Esophagus squamous epithelium (tissue), 5 donors: ENCODE results near the gene SACS. TPM values are rescaled to one million over a fixed set of nuclear protein-coding genes. Genes with fewer than 3 reads are reported as not detected.
"Not testable (repeated sequence)": the region's sequence is repeated elsewhere in the genome, so short reads cannot be mapped to it uniquely, and the experiment has no call there.

Source experiments
- DNase-seq: peaks from one replicate; lab custom pipeline; 2025; lab: John Stamatoyannopoulos, UW
- H3K27ac ChIP-seq, 4 donors: fragments of 200-600 bp; sonication (generic); one replicate each; pipeline ENCODE4 v1.5.1; 2016 to 2019; ENCODE audit warnings: mild to moderate bottlenecking in 1 of 4
- H3K27me3 ChIP-seq, 4 donors: fragments of 200-600 bp; sonication (generic); 1 replicate in 3 of 4; 2 replicates in 1 of 4; pipeline versions ENCODE4 v1.5.1 to v1.6.0; 2017 to 2021; ENCODE audit warnings: antibody characterized with exemption in 1 of 4
- H3K36me3 ChIP-seq, 3 donors: fragments of 200-600 bp; sonication (generic); one replicate each; pipeline ENCODE4 v1.5.1; 2016 to 2019
- H3K4me1 ChIP-seq, 3 donors: fragments of 200-600 bp; sonication (generic); one replicate each; pipeline ENCODE4 v1.5.1; 2017 to 2019
- H3K4me3 ChIP-seq, 4 donors: fragments of 200-600 bp; sonication (generic); 1 replicate in 3 of 4; 2 replicates in 1 of 4; pipeline ENCODE4 v1.5.1; 2016 to 2019; ENCODE audit warnings: mild to moderate bottlenecking in 2 of 4, moderate library complexity in 1 of 4
- H3K9me3 ChIP-seq, 3 donors: fragments of 200-600 bp; sonication (generic); one replicate each; pipeline ENCODE4 v1.5.1; 2016 to 2019
- CTCF ChIP-seq, 6 experiments: fragments of 450-650 bp in 4 of 6; fragments of 200-600 bp in 2 of 6; sonication (generic) in 2 of 6; IDR thresholded peaks; one replicate each; pipeline ENCODE4 v1.5.1; 2016 to 2019; ENCODE audit warnings: antibody characterized with exemption in 6 of 6, mild to moderate bottlenecking in 4 of 6, moderate library complexity in 4 of 6
- POLR2A ChIP-seq, 4 donors: fragments of 450-650 bp; IDR thresholded peaks; one replicate each; pipeline ENCODE4 v1.6.1; 2017; ENCODE audit warnings: antibody characterized with exemption in 4 of 4, mild to moderate bottlenecking in 4 of 4, moderate library complexity in 3 of 4
- whole genome bisulfite sequencing, 2 donors: methylation state at CpG; one replicate each; pipeline ENCODE4 v1.1.5; 2018; 5-methylcytosine and 5-hydroxymethylcytosine counted together
- intact Hi-C: fragments of 100-400 bp; cut with DNase I; formaldehyde crosslinking; loops from one replicate; pipeline ENCODE4 v1.15.0; 2022
- total RNA-seq, 4 donors: library from RNA; depleted of rRNA; stranded (reverse); fragments of >200 nt; gene quantifications; one replicate each; pipeline ENCODE4 v1.1.0, GENCODE V29; 2016
- donor health status: DM: yes; HTN: yes; CAD: no.

The SACS gene
- total RNA-seq, 4 donors from 2014 or later: 3.0 to 14.5 (median 10.6) TPM

- no peaks in the 10 kb centered on the region for H3K36me3 ChIP-seq
- no peak for DNase-seq
- H3K9me3 ChIP-seq: no peaks in the 10 kb centered on the region
- no peak for TF ChIP-seq POLR2A (IDR thresholded peaks at IDR 0.05)
- no peak for TF ChIP-seq CTCF (IDR thresholded peaks at IDR 0.05)
- H3K27me3 ChIP-seq: no peaks in the 10 kb centered on the region
- intact Hi-C loops: no loop called here
- H3K4me1 ChIP-seq: peaks cover 6 to 40% (median 9%) of the 10 kb centered on the region in 3 donors
- peak overlapping the region in 2 of 4 donors; percentile 3 to 52 for H3K4me3 ChIP-seq
- WGBS, 2 donors: 30 to 45% methylated on average over 4 of the region's 4 CpGs
- peak overlapping the region in 3 of 4 donors; percentile 19 to 35 (median 33) for H3K27ac ChIP-seq
Observed at GRCh38 chr13:23320926-23321534, 112.5 kb downstream of the SACS start.

- no peak for TF ChIP-seq CTCF (IDR thresholded peaks at IDR 0.05)
- TF ChIP-seq POLR2A (IDR thresholded peaks at IDR 0.05): no peak
- DNase-seq: no peak
- Histone ChIP-seq H3K36me3 (no peaks in the 10 kb centered on the region), H3K4me3 (no peak overlapping the region), H3K27ac (no peak overlapping the region), H3K27me3 (no peaks in the 10 kb centered on the region), H3K9me3 (no peaks in the 10 kb centered on the region), H3K4me1 (peaks cover 6 to 32% (median 9%) of the 10 kb centered on the region in 3 donors)
- intact Hi-C loops: no loop called here
- 79 to 82% methylated on average over 3 of the region's 3 CpGs for WGBS, 2 donors
Observed at GRCh38 chr13:23319883-23320224, 113.6 kb downstream of the SACS start.

GRCh38 chr13:23314837-23315236, 118.7 kb downstream of the SACS start:
- H3K27ac ChIP-seq, H3K27me3 ChIP-seq, H3K4me3 ChIP-seq, DNase-seq, H3K36me3 ChIP-seq, intact Hi-C loops, H3K4me1 ChIP-seq, H3K9me3 ChIP-seq: not testable (repeated sequence)
- WGBS, 2 donors: 60 to 75% methylated on average over 3 to 5 of the region's 6 CpGs

- Histone ChIP-seq H3K4me1 (peaks cover 0 to 9% (median 0%) of the 10 kb centered on the region in 3 donors), H3K27me3 (no peaks in the 10 kb centered on the region), H3K9me3 (no peaks in the 10 kb centered on the region), H3K36me3 (no peaks in the 10 kb centered on the region), H3K4me3 (no peak overlapping the region), H3K27ac (no peak overlapping the region)
- intact Hi-C loops: no loop called here
- WGBS, 2 donors: 29 to 45% methylated on average over 1 of the region's 1 CpG
- DNase-seq: no peak
- TF ChIP-seq POLR2A (IDR thresholded peaks at IDR 0.05) (no peak), CTCF (IDR thresholded peaks at IDR 0.05) (no peak)
Observed at GRCh38 chr13:23292586-23292985, 140.9 kb downstream of the SACS start.

- Histone ChIP-seq H3K9me3 (no peaks in the 10 kb centered on the region), H3K27me3 (no peaks in the 10 kb centered on the region), H3K4me1 (peaks cover 0 to 9% (median 0%) of the 10 kb centered on the region in 3 donors), H3K27ac (no peak overlapping the region), H3K36me3 (no peaks in the 10 kb centered on the region), H3K4me3 (no peak overlapping the region)
- intact Hi-C loops: no loop called here
- no peak for TF ChIP-seq CTCF (IDR thresholded peaks at IDR 0.05)
- no peak for TF ChIP-seq POLR2A (IDR thresholded peaks at IDR 0.05)
- 21 to 27% methylated on average over 5 of the region's 5 CpGs for WGBS, 2 donors
- no peak for DNase-seq
Observed at GRCh38 chr13:23289917-23290357, 143.6 kb downstream of the SACS start.
